HG02943 (cell line): ENCODE results near the gene TOR4A.

Experiments
- ATAC-seq: cut with Tn5 transposase; IDR thresholded peaks from one replicate; pipeline ENCODE4 v1.9.1; 2021; ENCODE audit warnings: mild to moderate bottlenecking, low read depth, moderate library complexity; ENCODE audit not compliant: unreplicated experiment

Gene TOR4A

DNA sequence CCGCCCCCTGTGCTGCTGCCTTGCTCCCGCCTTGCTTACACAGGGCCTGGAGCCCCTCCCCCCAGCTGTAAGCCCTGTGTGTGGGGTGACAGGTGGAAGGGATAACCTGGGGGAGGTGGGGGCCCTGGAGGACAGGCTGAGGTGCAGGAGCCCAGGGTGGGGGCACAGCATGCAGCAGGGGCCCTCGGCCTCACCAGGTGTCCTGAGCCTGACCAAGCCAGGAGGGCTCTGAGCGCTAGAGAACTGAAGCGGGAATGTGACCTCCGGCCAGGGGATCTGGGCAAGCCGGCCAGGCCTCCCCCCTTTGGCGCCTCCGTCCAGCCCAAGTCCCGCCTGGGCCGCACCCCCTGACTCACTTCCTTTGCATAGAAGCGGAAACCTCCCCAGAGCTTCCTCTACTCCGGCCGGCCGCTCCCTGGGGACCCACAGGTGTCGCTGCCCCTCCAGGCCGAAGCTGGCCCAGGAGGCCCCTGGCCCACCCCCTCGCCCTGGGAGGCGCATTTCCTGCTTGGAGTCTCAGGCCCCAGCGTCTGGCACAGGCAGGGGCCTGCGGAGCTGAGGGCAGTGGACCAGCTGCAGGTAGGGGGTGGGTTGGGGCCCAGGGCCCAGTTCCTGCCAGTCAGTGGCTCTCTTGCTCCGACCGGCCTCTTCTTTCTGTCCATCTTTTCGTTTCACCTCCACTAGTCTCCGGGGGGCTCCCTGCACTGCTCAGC is at the start of gene TOR4A:
Gene TOR4A (plus strand): TSS at position 398 of the 713 bp plus-strand sequence. CDS start 964 bp downstream, outside the sequence.
- peak; percentile 72 for ATAC-seq

DNA sequence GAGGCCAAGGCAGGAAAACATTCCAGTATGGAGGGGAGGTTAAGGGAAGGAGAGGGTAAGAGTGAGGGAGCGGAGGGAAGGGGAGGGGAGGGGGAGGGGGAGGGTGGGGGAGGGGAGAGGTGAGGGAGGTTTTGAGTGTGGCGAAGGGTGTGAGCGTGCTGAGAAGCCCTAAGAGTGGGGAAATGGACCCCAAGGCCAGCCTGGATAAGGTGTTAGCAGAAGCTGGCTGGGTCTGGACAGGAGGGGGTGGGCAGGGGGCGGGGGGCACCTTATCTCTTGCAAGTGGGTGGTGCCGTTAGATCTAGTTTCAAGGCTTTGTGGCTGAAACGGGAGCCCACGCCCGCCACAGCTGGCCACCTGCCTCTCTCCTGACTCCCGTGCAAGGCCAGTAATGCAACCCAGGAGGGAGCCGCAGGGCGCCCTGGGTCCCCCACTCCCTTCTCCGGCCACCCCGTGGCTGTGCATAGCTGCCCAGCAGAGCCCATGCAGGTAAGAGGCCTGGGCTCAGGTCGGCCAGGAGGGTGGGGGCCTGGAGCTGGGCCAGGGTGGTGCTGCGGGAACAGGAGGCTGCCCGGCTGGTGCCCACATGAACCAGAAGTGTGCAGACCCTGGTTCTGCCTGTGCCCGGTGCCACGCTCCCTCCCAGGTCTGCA is 49.5 kb upstream of the TOR4A start:
- no peak for ATAC-seq

DNA sequence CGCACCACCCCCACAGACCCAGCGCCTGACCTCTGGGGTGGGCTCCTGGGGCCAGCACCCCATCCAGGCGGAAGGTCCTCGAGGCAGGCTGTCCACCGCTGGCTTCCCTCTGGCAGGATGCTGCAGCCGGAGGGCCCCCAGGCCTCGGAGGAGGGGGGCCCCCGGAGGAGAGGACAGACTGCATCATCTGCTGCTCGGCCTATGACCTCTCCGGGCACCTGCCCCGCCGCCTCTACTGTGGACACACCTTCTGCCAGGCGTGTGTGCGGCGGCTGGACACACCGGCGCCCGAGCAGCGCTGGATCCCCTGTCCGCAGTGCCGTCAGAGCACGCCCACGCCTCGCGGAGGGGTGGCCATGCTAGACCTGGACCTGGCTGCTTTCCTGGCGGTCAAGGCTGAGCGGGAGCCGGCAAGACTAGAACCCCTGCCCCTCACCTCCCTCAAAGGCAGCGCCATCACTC is 49.0 kb upstream of the TOR4A start:
- ATAC-seq: no peak

DNA sequence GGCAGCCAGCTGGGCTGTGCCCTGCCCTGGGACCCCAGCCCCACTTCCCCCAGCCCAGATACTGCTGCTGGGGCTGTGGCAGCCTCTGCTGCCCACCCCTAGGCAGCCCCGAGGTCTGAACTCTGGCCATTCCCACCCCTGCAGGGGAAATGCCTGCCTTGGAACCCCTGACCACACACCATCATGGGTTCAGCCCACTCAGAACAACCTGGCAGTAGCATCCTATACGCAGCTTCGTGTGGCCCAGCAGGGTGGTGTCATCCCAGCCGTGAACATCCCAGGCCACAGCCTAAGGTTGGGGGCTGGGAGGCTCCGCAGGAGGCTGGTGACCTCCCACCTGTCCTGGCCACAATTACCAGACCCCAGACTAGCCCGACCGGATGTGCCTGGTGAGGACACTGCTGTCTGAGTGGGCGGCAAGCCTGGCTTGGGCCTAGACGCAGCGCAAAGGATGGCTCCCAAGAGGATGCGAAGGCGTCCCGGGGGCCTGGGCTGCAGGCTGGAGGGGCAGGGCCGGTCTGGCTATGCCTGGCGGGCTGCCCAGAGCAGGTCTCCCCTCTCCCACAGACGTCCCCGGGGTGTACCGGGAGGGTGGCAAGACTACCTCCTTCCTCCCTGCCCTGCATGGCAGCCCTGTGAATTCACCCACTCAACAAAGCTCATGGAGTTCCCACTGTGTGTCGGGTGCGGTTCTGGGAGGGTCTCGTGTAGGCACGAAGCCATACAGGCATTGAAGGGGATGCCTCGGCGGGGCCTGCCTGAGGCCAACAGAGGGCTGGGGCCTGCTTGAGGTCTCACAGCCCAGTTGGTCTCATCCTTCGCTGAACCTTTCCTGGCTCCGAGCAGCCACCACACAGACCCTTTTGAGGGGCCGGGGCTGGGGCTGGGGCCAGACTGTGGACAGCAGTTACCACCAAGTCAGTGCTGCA is 48.3 kb upstream of the TOR4A start:
- ATAC-seq: no peak

DNA sequence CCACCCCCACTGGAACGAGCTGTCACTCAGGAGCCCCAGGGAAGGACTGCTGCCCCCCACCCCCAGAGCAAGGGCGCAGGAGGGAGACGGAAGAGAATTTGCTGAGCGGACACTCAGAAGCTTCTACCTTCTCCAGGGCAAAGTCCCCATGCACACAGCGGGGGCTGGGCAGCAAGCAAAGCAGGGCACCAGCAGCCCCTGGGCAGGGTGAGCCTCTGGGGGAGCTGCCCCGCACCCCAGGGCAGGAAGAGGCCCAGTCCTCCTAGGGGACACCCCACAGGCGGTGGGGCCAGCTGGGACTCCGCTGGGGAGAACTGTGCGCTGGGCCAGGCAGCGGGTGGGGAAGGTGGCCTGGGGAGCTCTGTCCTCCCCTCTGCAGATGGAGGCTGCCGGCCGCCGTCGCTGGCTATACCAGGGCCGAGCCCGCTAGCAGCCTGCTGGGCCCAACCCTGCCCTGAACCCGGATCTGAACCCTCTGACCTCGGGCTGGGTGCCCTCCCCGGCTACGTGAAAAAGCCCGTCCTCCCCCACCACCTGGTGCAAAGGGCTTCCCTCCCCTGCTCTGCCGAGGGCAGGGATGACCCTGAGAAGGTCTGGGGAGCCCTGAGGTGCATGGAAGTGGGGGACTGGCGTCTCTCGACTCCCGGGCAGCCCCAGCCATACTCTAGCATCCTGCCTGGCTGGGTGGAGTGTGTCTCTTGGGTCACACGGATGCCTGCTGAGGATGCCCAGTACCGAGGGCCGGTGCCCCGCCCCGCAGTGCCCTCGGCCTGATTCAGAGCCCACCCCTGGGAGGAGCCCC is 47.4 kb upstream of the TOR4A start:
- no peak for ATAC-seq

DNA sequence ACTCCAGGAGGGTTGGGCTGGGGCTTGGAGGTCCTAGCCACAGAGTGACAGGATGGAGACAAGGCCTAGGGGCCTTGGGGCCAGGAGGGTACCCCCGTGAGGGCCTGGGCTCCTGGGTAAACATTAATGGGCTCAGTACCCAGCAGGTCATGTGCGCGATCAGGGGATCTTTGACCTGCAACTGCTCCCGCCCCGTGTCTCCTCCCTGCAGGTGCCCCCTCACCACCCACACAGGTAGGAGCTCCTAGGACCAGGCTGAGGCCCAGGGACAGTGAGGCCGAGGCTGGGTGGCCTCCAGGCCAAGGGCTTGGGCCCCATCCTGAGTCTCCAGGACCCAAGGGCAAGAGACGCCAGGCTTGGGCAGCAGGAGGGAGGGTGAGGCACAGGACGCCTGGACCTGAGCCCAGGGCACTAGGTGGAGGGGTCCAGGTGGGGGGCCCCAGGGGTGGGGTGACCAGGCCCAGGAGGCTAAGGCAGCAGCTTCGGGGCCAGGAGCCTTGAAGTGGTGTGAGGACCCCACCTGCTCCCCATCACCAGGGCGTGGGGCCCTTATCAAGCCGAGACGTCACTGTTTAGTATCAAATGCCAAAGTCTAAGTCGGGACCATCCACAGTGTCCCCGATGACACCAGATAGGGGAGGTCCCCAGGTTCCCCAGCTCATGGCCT is 46.7 kb upstream of the TOR4A start, which contains the start of gene SLC34A3:
Gene SLC34A3 (plus strand): TSS at position 197 of the 667 bp plus-strand sequence. CDS start 802 bp downstream, outside the sequence.
- no peak for ATAC-seq

DNA sequence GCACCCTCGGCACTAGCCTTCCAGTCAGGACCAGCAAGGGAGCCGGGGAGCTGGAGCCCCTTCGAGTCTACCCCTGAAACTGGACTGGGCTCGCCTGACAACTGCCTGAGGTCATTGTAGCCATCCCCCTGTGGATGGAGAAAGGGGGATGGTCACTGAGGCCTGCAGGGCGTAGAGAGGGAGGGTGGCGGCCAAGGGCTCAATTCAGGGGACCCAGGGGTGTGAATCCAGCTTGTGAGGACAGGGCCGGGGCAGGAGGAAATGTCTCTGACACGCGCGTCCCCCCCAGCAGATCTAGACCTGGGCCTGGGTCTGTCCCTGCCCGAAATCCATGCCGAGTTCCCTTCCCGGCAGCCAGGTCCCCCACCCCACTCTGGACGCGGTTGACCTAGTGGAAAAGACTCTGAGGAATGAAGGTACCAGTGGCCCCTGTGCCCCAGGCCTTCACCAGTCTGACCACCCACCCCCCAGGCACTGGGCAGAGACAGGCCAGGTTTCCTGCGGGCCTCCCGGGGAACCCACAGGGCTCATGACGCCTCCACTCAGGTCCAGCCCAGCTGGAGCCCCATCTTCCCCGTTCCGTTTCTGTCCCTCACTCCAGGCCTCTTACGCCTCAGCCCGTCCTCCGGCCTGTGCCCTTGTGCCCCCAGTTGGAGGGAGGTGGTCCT is 46.0 kb upstream of the TOR4A start:
- no peak for ATAC-seq

DNA sequence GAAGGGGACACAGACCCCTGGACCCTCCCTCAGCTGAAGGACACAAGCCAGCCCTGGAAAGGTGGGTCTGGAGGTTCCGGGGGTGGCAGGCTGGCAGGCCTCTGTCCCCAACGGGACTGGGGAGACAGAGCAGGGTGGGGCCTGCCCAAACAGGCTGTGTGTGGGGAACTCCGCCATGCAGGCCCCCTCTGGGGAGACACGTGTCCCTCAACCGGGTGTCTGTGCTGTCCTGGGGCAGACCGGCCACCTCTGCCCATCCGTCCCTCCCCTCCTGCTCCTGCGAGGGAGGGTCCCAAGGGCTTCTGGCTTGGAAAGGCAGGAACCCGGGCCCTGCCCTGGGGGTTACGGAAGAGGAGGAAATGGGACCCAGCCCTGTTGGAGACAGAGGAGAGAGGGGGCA is 45.4 kb upstream of the TOR4A start:
- ATAC-seq: no peak

DNA sequence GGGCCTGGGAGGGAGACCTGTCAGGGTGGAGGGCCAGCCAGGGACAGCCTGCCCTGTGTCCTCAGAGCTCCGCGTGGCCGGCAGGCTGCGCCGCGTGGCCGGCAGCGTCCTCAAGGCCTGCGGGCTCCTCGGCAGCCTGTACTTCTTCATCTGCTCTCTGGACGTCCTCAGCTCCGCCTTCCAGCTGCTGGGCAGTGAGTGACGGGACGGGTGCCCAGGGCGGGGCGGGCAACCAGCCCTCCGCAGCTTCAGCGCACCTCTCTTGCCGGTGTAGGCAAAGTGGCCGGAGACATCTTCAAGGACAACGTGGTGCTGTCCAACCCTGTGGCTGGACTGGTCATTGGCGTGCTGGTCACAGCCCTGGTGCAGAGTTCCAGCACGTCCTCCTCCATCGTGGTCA is 45.0 kb upstream of the TOR4A start:
- ATAC-seq: no peak

DNA sequence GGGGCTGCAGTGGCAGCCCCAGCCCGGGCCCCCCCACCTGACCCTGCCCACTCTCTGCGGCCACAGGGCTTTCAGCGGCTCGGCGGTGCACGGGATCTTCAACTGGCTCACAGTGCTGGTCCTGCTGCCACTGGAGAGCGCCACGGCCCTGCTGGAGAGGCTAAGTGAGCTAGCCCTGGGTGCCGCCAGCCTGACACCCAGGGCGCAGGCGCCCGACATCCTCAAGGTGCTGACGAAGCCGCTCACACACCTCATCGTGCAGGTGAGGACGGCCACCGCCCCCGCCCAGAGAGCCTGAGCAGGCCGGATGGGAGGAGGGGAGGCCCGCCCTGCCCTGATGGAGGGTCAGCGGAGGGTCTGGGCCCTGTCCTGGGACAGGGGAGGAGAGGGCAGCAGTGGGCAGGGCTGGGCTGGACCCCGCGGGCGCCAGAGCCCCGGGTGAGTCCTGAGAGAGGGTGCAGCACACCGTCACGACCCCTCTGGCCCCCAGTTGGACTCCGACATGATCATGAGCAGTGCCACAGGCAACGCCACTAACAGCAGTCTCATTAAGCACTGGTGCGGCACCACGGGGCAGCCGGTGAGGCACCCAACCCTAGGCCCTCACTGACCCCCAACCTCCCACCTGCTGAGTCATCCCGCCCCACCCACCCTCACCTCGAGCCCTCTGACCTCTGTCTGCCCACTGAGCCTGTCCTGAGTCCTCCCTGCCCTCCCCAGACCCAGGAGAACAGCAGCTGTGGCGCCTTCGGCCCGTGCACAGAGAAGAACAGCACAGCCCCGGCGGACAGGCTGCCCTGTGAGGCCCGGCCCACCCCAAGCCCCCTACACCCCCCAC is 44.2 kb upstream of the TOR4A start:
- no peak for ATAC-seq

DNA sequence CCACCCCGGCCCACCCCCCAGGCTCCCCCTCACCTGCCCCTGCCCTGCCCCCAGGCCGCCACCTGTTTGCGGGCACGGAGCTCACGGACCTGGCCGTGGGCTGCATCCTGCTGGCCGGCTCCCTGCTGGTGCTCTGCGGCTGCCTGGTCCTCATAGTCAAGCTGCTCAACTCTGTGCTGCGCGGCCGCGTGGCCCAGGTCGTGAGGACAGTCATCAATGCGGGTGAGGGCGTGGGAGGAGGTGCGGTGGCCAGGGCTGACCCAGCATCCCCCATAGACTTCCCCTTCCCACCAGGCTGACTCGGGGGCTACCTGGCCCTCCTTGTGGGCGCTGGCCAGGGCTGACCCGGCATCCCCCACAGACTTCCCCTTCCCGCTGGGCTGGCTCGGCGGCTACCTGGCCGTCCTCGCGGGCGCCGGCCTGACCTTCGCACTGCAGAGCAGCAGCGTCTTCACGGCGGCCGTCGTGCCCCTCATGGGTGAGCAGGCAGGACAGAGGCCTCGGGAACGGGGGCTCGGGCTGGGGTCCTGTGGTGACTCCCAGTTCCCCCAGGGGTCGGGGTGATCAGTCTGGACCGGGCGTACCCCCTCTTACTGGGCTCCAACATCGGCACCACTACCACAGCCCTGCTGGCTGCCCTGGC is 43.4 kb upstream of the TOR4A start:
- ATAC-seq: no peak

DNA sequence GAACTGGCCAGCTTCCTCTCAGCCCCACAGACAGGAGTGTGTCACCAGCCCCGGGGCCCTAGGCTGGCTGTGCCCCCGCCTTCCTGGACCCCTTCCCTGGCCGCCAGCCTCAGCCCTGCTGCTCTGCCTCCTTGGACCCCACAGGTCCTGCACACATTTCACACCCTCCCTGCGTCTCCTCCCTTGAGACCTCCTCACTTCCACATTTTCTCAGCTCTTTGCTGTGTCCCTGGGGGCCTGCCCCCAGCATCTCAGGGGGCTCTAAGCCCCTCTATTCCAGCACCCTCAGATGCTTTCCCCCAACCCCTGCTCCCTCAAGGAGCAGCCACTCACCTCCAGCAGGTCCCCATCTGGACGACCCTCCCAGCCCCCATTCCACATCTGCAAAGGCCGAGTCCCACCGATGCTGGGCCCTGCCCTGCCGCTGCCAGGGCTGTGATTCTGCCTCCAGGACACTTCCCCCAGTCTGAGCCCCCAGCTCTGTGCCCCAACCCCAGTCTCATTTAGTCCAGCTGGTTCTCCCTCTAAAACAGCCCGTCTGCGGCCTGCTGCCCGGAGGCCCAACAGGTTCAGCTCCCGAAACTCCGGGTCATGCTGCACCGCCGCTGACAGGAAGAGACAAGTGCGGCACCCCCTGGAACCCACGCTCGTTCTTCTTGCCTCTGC is 42.6 kb upstream of the TOR4A start:
- ATAC-seq: no peak

DNA sequence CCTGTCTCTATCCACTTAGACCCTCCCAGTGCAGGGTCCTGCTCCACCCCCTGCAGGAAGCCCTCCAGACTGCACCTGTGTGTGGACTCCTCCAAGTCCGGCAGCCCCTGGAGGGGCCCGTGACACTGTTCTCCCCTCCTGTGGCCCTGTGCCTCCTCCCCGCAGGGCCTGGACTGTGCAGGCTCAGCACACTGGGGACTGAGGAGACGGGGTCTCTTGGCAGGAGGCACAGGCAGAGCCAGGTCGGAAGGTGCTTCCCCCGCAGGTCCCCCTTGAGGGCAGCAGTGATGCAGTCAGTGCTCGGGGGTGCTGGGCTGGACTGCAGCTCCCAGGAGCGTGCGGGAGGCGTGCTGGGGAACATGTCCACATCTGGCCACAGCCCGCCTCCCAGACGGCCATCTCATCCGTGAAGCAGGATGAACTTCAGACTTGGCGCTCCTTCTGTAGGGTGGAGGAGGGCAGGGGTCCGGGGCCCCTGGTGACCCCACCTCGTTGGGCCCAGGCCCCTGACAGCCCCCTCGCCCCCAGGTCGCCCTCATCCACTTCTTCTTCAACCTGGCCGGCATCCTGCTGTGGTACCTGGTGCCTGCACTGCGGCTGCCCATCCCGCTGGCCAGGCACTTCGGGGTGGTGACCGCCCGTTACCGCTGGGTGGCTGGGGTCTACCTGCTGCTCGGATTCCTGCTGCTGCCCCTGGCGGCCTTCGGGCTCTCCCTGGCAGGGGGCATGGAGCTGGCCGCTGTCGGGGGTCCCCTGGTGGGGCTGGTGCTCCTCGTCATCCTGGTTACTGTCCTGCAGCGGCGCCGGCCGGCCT is 41.9 kb upstream of the TOR4A start:
- no peak for ATAC-seq

DNA sequence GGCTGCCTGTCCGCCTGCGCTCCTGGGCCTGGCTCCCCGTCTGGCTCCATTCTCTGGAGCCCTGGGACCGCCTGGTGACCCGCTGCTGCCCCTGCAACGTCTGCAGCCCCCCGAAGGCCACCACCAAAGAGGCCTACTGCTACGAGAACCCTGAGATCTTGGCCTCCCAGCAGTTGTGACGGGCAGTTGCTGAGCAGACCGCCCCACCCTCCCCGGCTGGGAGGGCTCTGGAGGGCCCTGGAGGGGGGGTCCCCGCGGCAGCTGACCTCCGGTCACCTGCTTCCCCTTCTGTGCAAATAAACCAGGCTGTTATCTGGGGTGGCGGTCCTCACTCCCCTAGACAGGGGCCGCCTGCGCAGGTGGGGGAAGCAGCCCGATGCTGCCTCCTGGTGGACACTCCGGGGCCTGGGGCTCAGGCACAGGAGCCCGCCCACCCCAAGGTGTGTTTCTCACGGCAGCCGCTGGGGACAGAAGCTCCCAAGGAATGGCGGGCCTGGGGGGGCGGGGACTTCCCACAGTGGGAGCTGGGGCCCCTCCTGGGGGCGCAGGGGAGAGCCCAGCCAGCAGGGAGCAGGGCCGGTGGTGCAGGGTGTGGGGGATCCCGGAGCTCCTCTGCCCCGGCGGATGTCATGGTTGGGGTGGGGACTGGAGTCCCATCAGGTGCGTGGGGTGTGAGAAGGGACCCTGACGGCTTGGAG is 41.1 kb upstream of the TOR4A start:
- no peak for ATAC-seq

DNA sequence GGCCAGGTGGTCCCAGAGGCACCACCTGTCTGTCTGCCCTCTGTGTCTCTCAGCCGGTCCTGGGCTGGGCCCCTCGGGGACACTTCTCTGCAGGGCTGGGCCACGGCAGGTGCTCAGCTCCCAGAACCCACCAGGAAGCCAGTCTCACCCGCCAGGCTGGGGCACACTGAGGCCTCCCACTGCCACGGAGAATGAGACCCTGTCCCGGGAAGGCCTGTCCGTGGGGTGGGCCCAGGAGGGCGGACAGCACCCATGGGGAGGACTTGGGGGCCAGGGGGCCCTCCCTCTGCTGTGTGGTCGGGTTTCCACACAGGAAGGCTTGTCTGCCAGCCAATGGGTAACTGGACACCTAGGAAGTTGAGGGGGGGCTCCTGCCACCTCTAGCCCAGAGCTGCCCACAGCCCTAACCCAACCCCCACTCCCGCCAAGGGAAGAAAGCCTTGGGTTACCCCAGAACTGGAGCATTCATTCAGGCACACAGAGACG is 40.5 kb upstream of the TOR4A start:
- no peak for ATAC-seq
